K562 (cell line): ENCODE data around the gene IMPACT. TPM values are rescaled to one million over a fixed set of nuclear protein-coding genes. Genes with fewer than 3 reads are reported as not detected.

Source experiments
- ATAC-seq: fragments of 200-7000 bp; cut with Tn5 transposase; 3 replicates; pipeline ENCODE4 v1.9.1; 2020; ENCODE audit warnings: moderate library complexity
- BruUV-seq: library from RNA; stranded (reverse); fragments of 400-500 nt; replicated peaks from 2 replicates; lab custom pipeline; 2021; lab: Mats Ljungman, UMichigan
- CTCF ChIA-PET: fragments of 300-600 bp; formaldehyde crosslinking; extraction: SDS; loops from one replicate; lab custom pipeline; 2021; ENCODE audit warnings: low intra/inter-chr PET ratio; lab: Yijun Ruan, JAX
- POLR2A ChIA-PET: fragments of 300-600, 350-650 bp; sonication (Branson Sonifier 250); formaldehyde crosslinking; extraction: SDS; loops from one replicate; lab custom pipeline; 2021; ENCODE audit warnings: antibody characterized with exemption, inconsistent platforms; lab: Yijun Ruan, JAX
- DNase-seq, 4 experiments: peaks; one replicate each; pipeline versions ENCODE4 v3.0.0 to v3.0.0-alpha.2; 2011 to 2018; ENCODE audit warnings: low spot score in 3 of 4, mixed read lengths in 3 of 4; ENCODE audit errors: extremely low read depth in 1 of 4
- FAIRE-seq: peaks from 2 replicates; lab custom pipeline; 2011; peaks lifted over from hg19 to GRCh38; lab: Jason Lieb, UNC
- H2AFZ ChIP-seq: 2 replicates; pipeline ENCODE4 v1.6.0; 2011; ENCODE audit warnings: low read depth, low read length, control low read depth, inconsistent platforms
- H3K27ac ChIP-seq: fragments of 200-600 bp; 3 replicates; pipeline ENCODE4 v1.8.0; 2011; ENCODE audit warnings: low read depth, mild to moderate bottlenecking, control low read depth, inconsistent platforms, low read length, moderate library complexity, mixed read lengths; ENCODE audit errors: extremely low read depth
- H3K27me3 ChIP-seq, 2 experiments: fragments of 300-600 bp in 1 of 2; 2 replicates in 1 of 2; 3 replicates in 1 of 2; pipeline versions ENCODE4 v1.6.0 to v1.8.0; 2011; ENCODE audit warnings: inconsistent platforms in 2 of 2, low read length in 2 of 2, mild to moderate bottlenecking in 1 of 2, mixed read lengths in 1 of 2, moderate library complexity in 1 of 2; ENCODE audit not compliant: control insufficient read depth in 2 of 2, insufficient read depth in 2 of 2
- H3K36me3 ChIP-seq: fragments of 300-600 bp; 3 replicates; pipeline ENCODE4 v1.8.0; 2011; ENCODE audit warnings: mild to moderate bottlenecking, low read length, inconsistent platforms; ENCODE audit not compliant: control insufficient read depth, insufficient read depth
- H3K4me1 ChIP-seq, 2 experiments: fragments of 200-600 bp in 1 of 2; replicated peaks in 1 of 2; 2 replicates in 1 of 2; 3 replicates in 1 of 2; pipeline versions ENCODE4 v1.5.1 to v1.8.0; 2011; ENCODE audit warnings: inconsistent platforms in 2 of 2, low read length in 2 of 2, mild to moderate bottlenecking in 1 of 2, mixed read lengths in 1 of 2, moderate library complexity in 1 of 2; ENCODE audit not compliant: control insufficient read depth in 2 of 2, insufficient read depth in 2 of 2
- H3K4me2 ChIP-seq: 2 replicates; pipeline ENCODE4 v1.6.1; 2011; ENCODE audit warnings: low read length, control low read depth, inconsistent platforms, mixed read lengths; ENCODE audit not compliant: insufficient read depth
- H3K4me3 ChIP-seq: fragments of 200-600 bp; sonication (generic), shearing (Covaris generic); 2 replicates; pipeline ENCODE4 v1.5.1; 2016; ENCODE audit warnings: control low read depth, inconsistent platforms
- H3K79me2 ChIP-seq: fragments of 200-600 bp; 3 replicates; pipeline ENCODE4 v1.8.0; 2011; ENCODE audit warnings: low read length, inconsistent platforms; ENCODE audit not compliant: control insufficient read depth, insufficient read depth
- H3K9ac ChIP-seq, 2 experiments: 2 replicates each; pipeline versions ENCODE4 v1.6.0 to v1.6.1; 2011; ENCODE audit warnings: low read depth in 2 of 2, low read length in 2 of 2, control low read depth in 1 of 2, inconsistent platforms in 1 of 2, mild to moderate bottlenecking in 1 of 2, mixed read lengths in 1 of 2; ENCODE audit not compliant: insufficient read depth in 1 of 2
- H3K9me1 ChIP-seq: one replicate; pipeline ENCODE4 v1.6.0; 2011; ENCODE audit warnings: inconsistent platforms, mild to moderate bottlenecking, low read length, moderate library complexity; ENCODE audit not compliant: control insufficient read depth, insufficient read depth
- H3K9me3 ChIP-seq: replicated peaks from 2 replicates; pipeline ENCODE4 v1.5.1; 2011; ENCODE audit warnings: low read depth, low read length, inconsistent platforms; ENCODE audit not compliant: control insufficient read depth, insufficient read depth
- H4K20me1 ChIP-seq: replicated peaks from 2 replicates; pipeline ENCODE4 v1.6.1; 2011; ENCODE audit warnings: low read length, inconsistent platforms, mixed read lengths; ENCODE audit not compliant: control insufficient read depth, insufficient read depth
- MAFF ChIP-seq: IDR thresholded peaks from 2 replicates; pipeline ENCODE4 v1.6.1; 2012; ENCODE audit warnings: low read length, improper control_type of control experiment
- MAFG ChIP-seq: fragments of 450-650 bp; conservative IDR thresholded peaks from 2 replicates; pipeline ENCODE4 v1.6.1; 2016; ENCODE audit warnings: missing genetic modification characterization, missing compliant biosample characterization
- MAFK ChIP-seq: IDR thresholded peaks from 2 replicates; pipeline ENCODE4 v1.6.1; 2011; ENCODE audit warnings: low read length, improper control_type of control experiment
- NFATC3 ChIP-seq: fragments of 450-650 bp; IDR thresholded peaks from 2 replicates; pipeline ENCODE4 v1.6.1; 2017; ENCODE audit warnings: mild to moderate bottlenecking
- PCBP2 ChIP-seq: fragments of 200-400 bp; formaldehyde crosslinking; IDR thresholded peaks from 2 replicates; pipeline ENCODE4 v1.6.1; 2018; ENCODE audit warnings: low read length, low read depth, mild to moderate bottlenecking, moderate library complexity; ENCODE audit not compliant: poor library complexity, severe bottlenecking
- POU5F1 ChIP-seq: fragments of 150-350 bp; IDR thresholded peaks from 2 replicates; pipeline ENCODE4 v1.6.1; 2014; ENCODE audit warnings: borderline replicate concordance, low read length, low read depth, mild to moderate bottlenecking; ENCODE audit not compliant: partially characterized antibody
- RAD21 ChIP-seq, 2 experiments: fragments of 250-450 bp in 1 of 2; fragments of 450-650 bp in 1 of 2; sonication (Bioruptor Pico) in 1 of 2; formaldehyde crosslinking in 1 of 2; IDR thresholded peaks in 1 of 2; conservative IDR thresholded peaks in 1 of 2; 2 replicates each; pipeline versions ENCODE4 v1.4.0 to v1.8.0; 2020 to 2022; ENCODE audit warnings: mild to moderate bottlenecking in 2 of 2, moderate library complexity in 1 of 2
- RBM22 ChIP-seq: fragments of 200-400 bp; formaldehyde crosslinking; IDR thresholded peaks from 2 replicates; pipeline ENCODE4 v1.6.1; 2018; ENCODE audit warnings: low read length, low read depth; ENCODE audit not compliant: poor library complexity, severe bottlenecking
- SMAD3 ChIP-seq: fragments of 450-650 bp; formaldehyde crosslinking; conservative IDR thresholded peaks from 2 replicates; pipeline ENCODE4 v1.4.0; 2020; ENCODE audit warnings: mild to moderate bottlenecking
- SMC3 ChIP-seq: conservative IDR thresholded peaks from 2 replicates; pipeline ENCODE4 v1.6.1; 2011; ENCODE audit warnings: low read depth, low read length, improper control_type of control experiment; ENCODE audit not compliant: insufficient read depth
- STAT5B ChIP-seq: fragments of 250-450 bp; sonication (Bioruptor Pico); IDR thresholded peaks from 2 replicates; pipeline ENCODE4 v1.8.0; 2021; ENCODE audit warnings: mild to moderate bottlenecking, inconsistent platforms
- ZNF175 ChIP-seq: fragments of 200-800 bp; sonication (Bioruptor generic); IDR thresholded peaks from 2 replicates; pipeline ENCODE4 v1.6.1; 2016; ENCODE audit warnings: low read depth, mild to moderate bottlenecking, missing genetic modification characterization, missing compliant biosample characterization
- ZNF184 ChIP-seq: sonication (generic); formaldehyde crosslinking; IDR thresholded peaks from 2 replicates; pipeline ENCODE4 v1.5.0; 2020; ENCODE audit warnings: missing genetic modification reagents
- ZNF316 ChIP-seq: fragments of 450-650 bp; IDR thresholded peaks from 2 replicates; pipeline ENCODE4 v1.6.1; 2016
- ZNF445 ChIP-seq: fragments of 250-450 bp; sonication (Bioruptor Pico); IDR thresholded peaks from 2 replicates; pipeline ENCODE4 v1.4.0; 2020; ENCODE audit warnings: low read depth, mild to moderate bottlenecking, moderate library complexity
- ZNF76 ChIP-seq: fragments of 250-450 bp; sonication (Bioruptor Pico); IDR thresholded peaks from 2 replicates; pipeline ENCODE4 v1.4.0; 2020; ENCODE audit warnings: mild to moderate bottlenecking, moderate library complexity, borderline replicate concordance
- WGBS: fragments of 100-300 bp; shearing (Covaris generic); methylation state at CpG from one replicate; pipeline ENCODE4 v1.1.6; 2016; ENCODE audit warnings: low coverage, mixed read lengths; ENCODE audit not compliant: insufficient coverage; ENCODE audit errors: missing lambda C conversion rate; 5-methylcytosine and 5-hydroxymethylcytosine counted together
- in situ Hi-C: fragments of 300-500 bp; cut with MboI; formaldehyde crosslinking; loops from 4 replicates; pipeline ENCODE4 v1.15.0; 2018; ENCODE audit warnings: inconsistent platforms, mixed read lengths
- intact Hi-C: fragments of 100-400 bp; cut with micrococcal nuclease; formaldehyde crosslinking; loops from 2 replicates; pipeline ENCODE4 v1.14.2; 2022
- polyA plus RNA-seq, 8 experiments: library from polyadenylated mRNA; depleted of rRNA in 4 of 8; stranded (reverse) in 5 of 8; unstranded in 3 of 8; fragments of >200 nt; fragmentation: Nextera tagmentation in 2 of 8; fragmentation: Illumina TruSeq in 1 of 8; extraction: Ambion mirVana in 2 of 8; extraction: Trizol in 1 of 8; gene quantifications; 2 replicates each; pipeline versions ENCODE4 v1.2.1 to v1.2.3, GENCODE V29; 2011 to 2014; ENCODE audit warnings: inconsistent platforms in 1 of 8, missing spikeins in 1 of 8
- total RNA-seq, 7 experiments: library from RNA; depleted of rRNA in 6 of 7; stranded (reverse); fragments of >200 nt in 6 of 7; fragmentation: Illumina TruSeq in 2 of 7; extraction: Trizol in 2 of 7; gene quantifications; 2 replicates each; pipeline versions ENCODE4 v1.2.1 to v1.2.3, GENCODE V29; 2011 to 2021; ENCODE audit warnings: low replicate concordance in 1 of 7
- TF ChIP-seq, protein P1 (sequence below): sonication (generic); formaldehyde crosslinking; IDR thresholded peaks from 2 replicates; pipeline ENCODE4 v1.8.1; 2022; ENCODE audit warnings: missing genetic modification reagents

The IMPACT gene
- total and polyA plus RNA-seq, 9 of the 15 experiments (the other 6 are each of a cell fraction or from before 2014, with no cell fraction given): 4.7 to 7.6 (median 5.8) TPM

DNA sequence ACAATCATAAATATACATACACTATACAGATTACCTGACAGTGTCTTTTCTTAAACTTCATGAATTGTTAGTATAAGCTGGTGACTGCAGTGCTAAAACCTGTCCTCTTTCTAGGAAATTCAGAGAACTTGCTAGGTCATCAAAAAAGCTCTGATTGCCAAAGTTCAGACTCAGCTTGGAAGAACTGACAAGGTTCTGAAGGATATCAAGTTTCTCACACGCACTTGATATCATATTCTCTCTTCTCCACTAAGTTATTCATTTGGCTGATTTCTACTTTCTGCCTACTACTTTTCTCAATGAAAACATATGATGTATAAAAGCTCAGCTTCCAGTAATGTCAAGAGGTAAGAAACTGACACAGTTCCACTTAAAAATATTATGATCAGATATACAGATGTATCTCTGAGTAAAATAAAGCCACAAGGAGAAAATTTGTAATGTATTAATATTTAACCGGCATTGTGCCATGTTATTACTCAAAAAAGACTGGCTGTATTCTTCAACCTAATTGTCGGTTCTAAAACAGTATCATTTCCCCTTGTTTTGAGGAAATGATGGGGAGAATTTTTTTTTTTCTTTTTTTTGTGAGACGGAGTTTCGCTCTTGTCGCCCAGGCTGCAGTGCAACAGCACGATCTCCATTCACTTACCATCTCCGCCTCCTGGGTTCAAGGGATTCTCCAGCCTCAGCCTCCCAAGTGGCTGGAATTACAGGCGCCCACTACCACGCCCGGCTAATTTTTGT lies 31.2 kb upstream of the IMPACT start (continued):
- TF ChIP-seq, protein P1, sequence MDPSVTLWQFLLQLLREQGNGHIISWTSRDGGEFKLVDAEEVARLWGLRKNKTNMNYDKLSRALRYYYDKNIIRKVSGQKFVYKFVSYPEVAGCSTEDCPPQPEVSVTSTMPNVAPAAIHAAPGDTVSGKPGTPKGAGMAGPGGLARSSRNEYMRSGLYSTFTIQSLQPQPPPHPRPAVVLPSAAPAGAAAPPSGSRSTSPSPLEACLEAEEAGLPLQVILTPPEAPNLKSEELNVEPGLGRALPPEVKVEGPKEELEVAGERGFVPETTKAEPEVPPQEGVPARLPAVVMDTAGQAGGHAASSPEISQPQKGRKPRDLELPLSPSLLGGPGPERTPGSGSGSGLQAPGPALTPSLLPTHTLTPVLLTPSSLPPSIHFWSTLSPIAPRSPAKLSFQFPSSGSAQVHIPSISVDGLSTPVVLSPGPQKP (CRISPR knock-in tag): no peak
- no peak for TF ChIP-seq ZNF175 (CRISPR knock-in tag)
- TF ChIP-seq MAFK: peak; percentile 47; the same call in 1 of the 2 replicates
- TF ChIP-seq MAFG (tag): peak; percentile 60
- no peak for TF ChIP-seq POU5F1
- no peak for TF ChIP-seq PCBP2
- TF ChIP-seq ZNF316: peak; percentile 81
- peak; percentile 54; the same call in 1 of the 2 replicates for TF ChIP-seq MAFF
- TF ChIP-seq NFATC3: no peak
- no peak for TF ChIP-seq STAT5B (CRISPR knock-in tag)

DNA sequence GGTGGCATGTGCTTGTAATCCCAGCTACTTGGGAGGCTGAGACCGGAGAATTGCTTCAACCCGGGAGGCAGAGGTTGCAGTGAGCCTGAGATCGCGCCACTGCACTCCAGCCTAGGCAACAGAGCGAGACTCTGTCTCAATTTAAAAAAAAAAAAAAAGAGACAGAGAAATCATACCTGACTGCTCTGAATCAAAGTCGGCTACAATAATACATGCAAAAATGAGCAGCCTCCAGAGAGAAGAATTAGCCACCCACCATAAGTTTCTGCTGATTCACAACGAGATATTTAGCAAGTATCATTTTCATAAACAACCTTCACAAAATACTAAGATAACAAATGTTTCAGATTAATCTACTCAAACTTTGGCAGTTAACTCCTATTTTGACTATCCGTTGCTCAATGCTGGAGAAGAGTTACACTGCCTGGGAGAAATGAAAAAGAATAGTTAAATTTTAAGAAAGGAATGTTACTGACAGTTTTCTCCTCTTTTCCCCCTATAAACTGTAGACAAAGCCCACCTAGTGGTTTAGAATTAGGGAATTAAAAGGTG lies 30.3 kb upstream of the IMPACT start:
- ATAC-seq (no peak), DNase-seq (no peak), FAIRE-seq (no peak)
- H3K79me2 ChIP-seq: no peaks in the 10 kb centered on the region
- POLR2A ChIA-PET: no interaction called here
- no peak for TF ChIP-seq ZNF76
- no peak for TF ChIP-seq SMC3
- no peak for TF ChIP-seq ZNF184
- no peak for TF ChIP-seq RAD21 (CRISPR knock-in tag; conservative IDR thresholded peaks at IDR 0.05 in 1 of 2, IDR thresholded peaks at IDR 0.05 in 1 of 2)
- TF ChIP-seq RBM22: no peak
- no peak for TF ChIP-seq SMAD3 (CRISPR knock-in tag)
- no peak for TF ChIP-seq ZNF445 (CRISPR knock-in tag)
- intact Hi-C loops: no loop called here
- H3K9ac ChIP-seq: no peak overlapping the region
- no peak overlapping the region for H3K27ac ChIP-seq
- BruUV-seq: no TSS peak
- WGBS: 5% methylated on average over 8 of the region's 8 CpGs
- H3K4me1 ChIP-seq: peaks cover 0 to 9% of the 10 kb centered on the region in 2 experiments; a peak in 2 of 5 replicates
- no peaks in the 10 kb centered on the region for H3K9me3 ChIP-seq
- H3K9me1 ChIP-seq: no peaks in the 10 kb centered on the region
- H2AFZ ChIP-seq: no peak overlapping the region
- no peaks in the 10 kb centered on the region for H3K36me3 ChIP-seq
- H4K20me1 ChIP-seq: no peaks in the 10 kb centered on the region; the same call in 1 of the 2 replicates
- CTCF ChIA-PET: no interaction called here
- in situ Hi-C loops: no loop called here
- peaks cover 12 to 13% of the 10 kb centered on the region in 2 experiments for H3K27me3 ChIP-seq
- H3K4me2 ChIP-seq: no peak overlapping the region
- H3K4me3 ChIP-seq: no peak overlapping the region
